GM21717 (cell line): Measurements from ENCODE around the gene NRXN3.
"Not testable (repeated sequence)": the region's sequence is repeated elsewhere in the genome, so short reads cannot be mapped to it uniquely, and the experiment has no call there.

Source experiments
- ATAC-seq: cut with Tn5 transposase; IDR thresholded peaks from one replicate; pipeline ENCODE4 v1.9.1; 2021; ENCODE audit warnings: mild to moderate bottlenecking, moderate library complexity; ENCODE audit not compliant: unreplicated experiment

NRXN3 gene

GRCh38 chr14:78479127-78479780, 309.1 kb downstream of the NRXN3 start:
- no peak for ATAC-seq

- no peak for ATAC-seq
Observed at GRCh38 chr14:78484028-78484427, 313.9 kb downstream of the NRXN3 start.

GRCh38 chr14:78486081-78486480, 315.9 kb downstream of the NRXN3 start:
- ATAC-seq, result no peak

- no peak for ATAC-seq
Observed at GRCh38 chr14:78486621-78487020, 316.4 kb downstream of the NRXN3 start.

- not testable (repeated sequence) for ATAC-seq
Observed at GRCh38 chr14:78487573-78487972, 317.4 kb downstream of the NRXN3 start.

GRCh38 chr14:78488938-78489337, 318.8 kb downstream of the NRXN3 start:
- ATAC-seq, result no peak

GRCh38 chr14:78491048-78491447, 320.9 kb downstream of the NRXN3 start:
- ATAC-seq, result no peak

- no peak for ATAC-seq
Observed at GRCh38 chr14:78498062-78498595, 328.0 kb downstream of the NRXN3 start.

- no peak for ATAC-seq
Observed at GRCh38 chr14:78501909-78502308, 331.7 kb downstream of the NRXN3 start.

GRCh38 chr14:78508023-78508422, 337.9 kb downstream of the NRXN3 start:
- no peak for ATAC-seq

- ATAC-seq, result no peak
Observed at GRCh38 chr14:78509516-78509915, 339.3 kb downstream of the NRXN3 start.

- no peak for ATAC-seq
Observed at GRCh38 chr14:78512021-78512420, 341.8 kb downstream of the NRXN3 start.

- ATAC-seq, result no peak
Observed at GRCh38 chr14:78519863-78520262, 349.7 kb downstream of the NRXN3 start.

GRCh38 chr14:78524196-78524595, 354.0 kb downstream of the NRXN3 start:
- ATAC-seq, result no peak

GRCh38 chr14:78524766-78525165, 354.6 kb downstream of the NRXN3 start:
- no peak for ATAC-seq

- no peak for ATAC-seq
Observed at GRCh38 chr14:78530078-78530477, 359.9 kb downstream of the NRXN3 start.

- no peak for ATAC-seq
Observed at GRCh38 chr14:78534141-78534540, 364.0 kb downstream of the NRXN3 start.

- no peak for ATAC-seq
Observed at GRCh38 chr14:78535041-78535440, 364.9 kb downstream of the NRXN3 start.

- ATAC-seq, result not testable (repeated sequence)
Observed at GRCh38 chr14:78541788-78542187, 371.6 kb downstream of the NRXN3 start.

- ATAC-seq, result no peak
Observed at GRCh38 chr14:78543433-78543832, 373.3 kb downstream of the NRXN3 start.

- ATAC-seq, result no peak
Observed at GRCh38 chr14:78561074-78561473, 390.9 kb downstream of the NRXN3 start.

- ATAC-seq, result peak; percentile 90
Observed at GRCh38 chr14:78566026-78566858, 396.1 kb downstream of the NRXN3 start.
